B cell (primary cell): ENCODE measurements around the gene ABHD16A.

Experiments
- CTCF ChIP-seq: fragments of 200-600 bp; IDR thresholded peaks from one replicate; pipeline ENCODE4 v1.8.0; 2022; ENCODE audit warnings: antibody characterized with exemption, mild to moderate bottlenecking
- EZH2 ChIP-seq: IDR thresholded peaks from 2 replicates; pipeline ENCODE4 v1.6.1; 2012; ENCODE audit warnings: borderline replicate concordance, low read depth, mild to moderate bottlenecking, moderate library complexity, low read length; ENCODE audit not compliant: insufficient read depth, poor library complexity, severe bottlenecking

- TF ChIP-seq CTCF (no peak), EZH2 (no peak)
These were observed 50.0 kb downstream of the ABHD16A start for GRCh38 chr6:31652925-31653724.
